Small intestine (tissue), 16 donors: ENCODE results near the gene RBM43. TPM values are rescaled to one million over a fixed set of nuclear protein-coding genes. Genes with fewer than 3 reads are reported as not detected.
A peak's percentile ranks its signal among the peaks of the same experiment; 100 is the strongest.
"Not testable (repeated sequence)": the region's sequence is repeated elsewhere in the genome, so short reads cannot be mapped to it uniquely, and the experiment has no call there.

Experiments used
- DNase-seq, 2 donors: peaks; one replicate each; pipeline versions ENCODE4 v3.0.0 to v3.0.0-alpha.2; 2013
- FAIRE-seq: peaks from 2 replicates; lab custom pipeline; 2012; peaks lifted over from hg19 to GRCh38; lab: Jason Lieb, UNC
- H3K27ac ChIP-seq, 3 donors: one replicate each; pipeline ENCODE4 v1.5.1; 2013; ENCODE audit warnings: low read length in 2 of 3, mild to moderate bottlenecking in 2 of 3, control low read depth in 1 of 3, inconsistent platforms in 1 of 3, low read depth in 1 of 3, moderate library complexity in 1 of 3
- H3K27me3 ChIP-seq, 3 donors: one replicate each; pipeline ENCODE4 v1.6.1; 2013; ENCODE audit warnings: low read length in 3 of 3, inconsistent platforms in 1 of 3; ENCODE audit not compliant: control insufficient read depth in 3 of 3, insufficient read depth in 3 of 3
- H3K36me3 ChIP-seq, 3 donors: one replicate each; pipeline ENCODE4 v1.6.1; 2013; ENCODE audit warnings: low read length in 3 of 3, inconsistent platforms in 1 of 3, low read depth in 1 of 3, mild to moderate bottlenecking in 1 of 3, moderate library complexity in 1 of 3; ENCODE audit not compliant: control insufficient read depth in 3 of 3, insufficient read depth in 2 of 3
- H3K4me1 ChIP-seq, 3 donors: one replicate each; pipeline ENCODE4 v1.6.1; 2013; ENCODE audit warnings: low read length in 2 of 3, inconsistent platforms in 1 of 3, low read depth in 1 of 3, mild to moderate bottlenecking in 1 of 3, moderate library complexity in 1 of 3; ENCODE audit not compliant: control insufficient read depth in 3 of 3, insufficient read depth in 2 of 3
- H3K4me3 ChIP-seq, 3 donors: one replicate each; pipeline ENCODE4 v1.5.1; 2013; ENCODE audit warnings: low read length in 3 of 3, control low read depth in 1 of 3, inconsistent platforms in 1 of 3, low read depth in 1 of 3, mild to moderate bottlenecking in 1 of 3, moderate library complexity in 1 of 3
- H3K9me3 ChIP-seq, 2 donors: one replicate each; pipeline ENCODE4 v1.6.1; 2013; ENCODE audit warnings: low read depth in 1 of 2, low read length in 1 of 2; ENCODE audit not compliant: control insufficient read depth in 2 of 2, insufficient read depth in 1 of 2
- WGBS, 3 donors: extraction: QIAGEN DNeasy Blood & Tissue Kit; methylation state at CpG; one replicate each; pipeline ENCODE4 v1.1.7; 2013; 5-methylcytosine and 5-hydroxymethylcytosine counted together
- long read RNA-seq, 10 donors: transcript quantifications; one replicate each; lab custom pipeline, GENCODE V29; 2026
- polyA plus RNA-seq, 4 donors: library from polyadenylated mRNA; stranded (reverse) in 3 of 4; unstranded in 1 of 4; fragments of 200-250 nt in 3 of 4; fragments of 120-200 nt in 1 of 4; gene quantifications; one replicate each; pipeline versions ENCODE4 v1.2.1 to v1.2.3, GENCODE V29; 2013
- donor health status: healthy with polysubstance abuse.
- donor health status: control.
- donor health status: control.
- donor health status: Bipolar disorder and iron deficiency.
- donor health status: healthy.

Gene RBM43
- polyA plus RNA-seq, result 1 to 10 TPM in 3 of 4 donors, under 1 TPM in 1; 0.81 to 4.0 (median 2.2) TPM
- long read RNA-seq, donor 1, result 0 reads
- long read RNA-seq, donor 2, result 0 reads
- long read RNA-seq, donor 3, result 0 reads
- long read RNA-seq, donor 4, result 0 reads
- long read RNA-seq, donor 5, full-length matches to known transcripts, result 1 of 1 reads
- long read RNA-seq, donor 5, partial matches to known transcripts, result 0 of 1 reads
- long read RNA-seq, donor 5, other reads (novel, unspliced or antisense), result 0 of 1 reads
- long read RNA-seq, donor 6, result 0 reads
- long read RNA-seq, donor 7, result 0 reads
- long read RNA-seq, donor 8, result 0 reads
- long read RNA-seq, donor 9, result 0 reads
- long read RNA-seq, donor 10, full-length matches to known transcripts, result 4 of 4 reads
- long read RNA-seq, donor 10, partial matches to known transcripts, result 0 of 4 reads
- long read RNA-seq, donor 10, other reads (novel, unspliced or antisense), result 0 of 4 reads

DNA sequence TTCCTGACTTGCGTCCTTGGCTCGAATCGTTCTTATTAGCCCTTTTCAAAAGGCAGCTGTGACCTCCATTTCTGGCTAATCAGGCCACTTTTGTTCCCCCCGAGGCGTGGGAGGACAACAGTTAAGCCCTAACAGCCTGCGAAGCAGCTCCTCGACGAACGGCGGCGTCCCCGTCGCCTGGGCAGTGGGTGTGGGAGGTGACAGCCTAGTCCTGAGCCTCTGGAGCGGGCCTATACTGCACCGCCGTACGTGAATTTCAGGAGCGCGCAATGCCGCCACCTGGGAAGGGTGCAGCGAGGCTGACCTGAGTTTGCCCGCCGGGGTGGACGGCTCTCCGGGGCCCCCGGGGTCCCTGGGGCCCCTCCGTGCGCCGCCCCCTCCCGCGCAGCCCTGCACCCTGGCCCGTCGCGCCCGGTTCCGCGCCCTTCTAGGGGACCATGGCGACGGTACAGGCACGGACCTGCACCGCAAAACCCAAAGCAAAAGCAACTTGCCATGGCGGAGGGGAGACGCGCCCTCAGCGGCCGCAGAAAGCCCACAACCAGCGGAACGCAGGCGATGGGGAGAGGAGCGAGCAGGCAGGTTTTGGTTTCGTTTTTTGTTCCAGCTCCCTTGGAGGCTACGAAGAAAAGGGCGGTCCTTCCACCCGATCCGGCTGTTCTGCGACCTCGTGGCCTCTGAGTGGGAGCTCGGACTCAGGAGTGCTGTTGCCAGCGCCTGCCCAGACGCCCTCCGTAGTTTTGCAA, at the start of gene RBM43:
Gene RBM43 (minus strand): TSS at position 633 of the 746 bp plus-strand sequence. CDS start 136 bp downstream, at position 497.
- DNase-seq (peak; percentile 85 to 88), FAIRE-seq (no peak)
- Histone ChIP-seq H3K27ac (peak within 1 kb of the TSS; percentile 93 to 98 (median 95)), H3K9me3 (no peaks in the 10 kb centered on the region), H3K36me3 (no peaks in the 10 kb centered on the region), H3K27me3 (no peaks in the 10 kb centered on the region), H3K4me3 (peak within 1 kb of the TSS; percentile 43 to 93 (median 74)), H3K4me1 (peaks cover 0 to 7% (median 0%) of the 10 kb centered on the region in 3 donors)
- 0% methylated on average over 55 to 61 of the region's 61 CpGs for WGBS, 3 donors

DNA sequence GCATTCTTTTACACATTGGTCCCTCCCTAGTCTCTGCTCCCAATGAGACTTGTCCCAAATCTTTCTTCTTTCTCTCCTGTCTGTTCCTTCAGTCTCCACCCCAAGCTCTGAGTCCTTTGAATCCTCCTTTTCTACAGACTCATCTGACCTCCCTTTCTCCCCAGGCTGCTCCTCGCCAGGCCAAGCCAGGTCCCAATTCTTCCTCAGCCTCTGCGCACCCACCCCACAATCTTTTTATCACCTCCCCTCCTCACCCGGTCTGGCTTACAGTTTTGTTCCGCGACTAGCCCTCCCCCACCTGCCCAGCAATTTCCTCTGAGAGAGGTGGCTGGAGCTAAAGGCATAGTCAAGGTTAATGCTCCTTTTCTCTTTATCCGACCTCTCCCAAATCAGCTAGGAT, 48.6 kb upstream of the RBM43 start:
- not testable (repeated sequence) for H3K27ac ChIP-seq, FAIRE-seq, H3K27me3 ChIP-seq, H3K4me3 ChIP-seq, H3K4me1 ChIP-seq, H3K36me3 ChIP-seq, DNase-seq, H3K9me3 ChIP-seq
- WGBS, 3 donors, result 90 to 92% (median 91%) methylated on average over 6 of the region's 6 CpGs

DNA sequence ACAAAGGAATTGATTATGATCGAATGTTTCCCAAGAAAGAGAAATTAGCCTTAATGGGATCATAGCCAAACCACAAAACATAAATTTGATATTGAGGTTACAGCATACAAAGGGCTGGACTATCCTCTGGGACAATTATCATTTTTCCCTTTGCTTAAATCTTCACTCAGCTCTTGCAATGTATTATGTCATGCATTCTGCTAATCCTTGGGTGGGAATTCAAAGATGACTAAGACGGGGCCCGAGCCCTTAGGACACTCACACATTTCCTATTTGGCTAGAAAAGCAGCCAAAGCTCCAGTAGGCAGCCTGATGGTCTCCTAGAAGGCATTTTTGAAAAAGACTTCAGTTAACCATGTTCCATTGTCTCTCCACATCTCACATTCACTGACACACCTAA, 45.0 kb upstream of the RBM43 start:
- 71 to 77% (median 74%) methylated on average over 3 of the region's 3 CpGs for WGBS, 3 donors
- no peak for FAIRE-seq
- no peaks in the 10 kb centered on the region for H3K9me3 ChIP-seq
- no peak for DNase-seq
- no peak overlapping the region for H3K4me3 ChIP-seq
- no peaks in the 10 kb centered on the region for H3K36me3 ChIP-seq
- no peak overlapping the region for H3K27ac ChIP-seq
- no peaks in the 10 kb centered on the region for H3K27me3 ChIP-seq
- H3K4me1 ChIP-seq, result no peaks in the 10 kb centered on the region

DNA sequence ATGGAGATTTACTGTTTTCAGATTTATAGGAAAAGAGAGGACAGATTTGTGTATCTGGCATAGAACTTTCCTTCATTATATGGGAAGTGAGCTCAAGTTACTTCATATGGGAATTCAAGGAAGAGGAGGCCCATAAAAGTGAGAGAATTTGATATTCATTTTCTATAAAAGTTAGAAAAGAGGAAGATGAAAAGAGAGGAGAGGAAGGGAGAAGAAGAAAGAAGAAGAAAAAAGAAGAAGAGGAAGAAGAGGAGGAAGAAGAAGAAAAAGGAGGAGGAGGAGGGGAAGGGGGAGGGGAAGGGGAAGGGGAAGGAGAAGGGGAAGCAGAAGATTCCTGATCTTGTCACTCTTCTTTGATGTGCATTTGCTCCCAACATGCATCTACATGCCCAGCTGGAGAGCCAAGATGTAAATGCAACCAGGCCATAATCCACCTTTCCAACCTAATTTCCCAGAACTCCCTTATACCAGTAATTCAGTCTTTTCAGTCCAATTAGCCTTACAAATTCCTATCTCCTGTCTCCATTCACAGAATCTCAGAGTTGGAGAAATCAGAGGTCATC, 43.5 kb upstream of the RBM43 start:
- FAIRE-seq (no peak), DNase-seq (no peak)
- Histone ChIP-seq H3K4me3 (no peak overlapping the region), H3K36me3 (no peaks in the 10 kb centered on the region), H3K9me3 (no peaks in the 10 kb centered on the region), H3K27ac (no peak overlapping the region), H3K4me1 (no peaks in the 10 kb centered on the region), H3K27me3 (peaks cover 0 to 3% (median 0%) of the 10 kb centered on the region in 3 donors)

DNA sequence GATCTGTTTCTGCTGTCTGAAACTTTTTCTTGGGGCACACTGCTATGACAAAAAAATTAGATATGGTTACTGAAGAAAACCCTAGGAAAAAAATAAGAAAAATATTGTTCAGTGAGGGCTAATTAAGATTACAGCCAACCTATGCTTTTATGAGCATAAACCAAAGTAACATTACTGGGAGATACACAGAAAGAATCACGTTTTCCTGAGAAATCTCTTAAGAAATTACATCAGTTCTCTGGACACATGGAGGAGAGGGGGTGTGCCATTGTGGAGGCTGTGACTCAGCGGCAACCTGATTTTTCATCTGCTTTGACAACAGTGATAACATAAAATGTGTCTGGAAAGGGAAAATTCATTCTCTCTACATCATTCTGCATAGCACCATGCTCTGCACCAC, 41.2 kb upstream of the RBM43 start:
- no peak overlapping the region for H3K27ac ChIP-seq
- H3K36me3 ChIP-seq, result no peaks in the 10 kb centered on the region
- H3K4me3 ChIP-seq, result no peak overlapping the region
- 59 to 68% (median 63%) methylated on average over 2 of the region's 2 CpGs for WGBS, 3 donors
- DNase-seq, result no peak
- H3K27me3 ChIP-seq, result peaks cover 0 to 3% (median 0%) of the 10 kb centered on the region in 3 donors
- no peak for FAIRE-seq
- no peaks in the 10 kb centered on the region for H3K9me3 ChIP-seq
- no peaks in the 10 kb centered on the region for H3K4me1 ChIP-seq

DNA sequence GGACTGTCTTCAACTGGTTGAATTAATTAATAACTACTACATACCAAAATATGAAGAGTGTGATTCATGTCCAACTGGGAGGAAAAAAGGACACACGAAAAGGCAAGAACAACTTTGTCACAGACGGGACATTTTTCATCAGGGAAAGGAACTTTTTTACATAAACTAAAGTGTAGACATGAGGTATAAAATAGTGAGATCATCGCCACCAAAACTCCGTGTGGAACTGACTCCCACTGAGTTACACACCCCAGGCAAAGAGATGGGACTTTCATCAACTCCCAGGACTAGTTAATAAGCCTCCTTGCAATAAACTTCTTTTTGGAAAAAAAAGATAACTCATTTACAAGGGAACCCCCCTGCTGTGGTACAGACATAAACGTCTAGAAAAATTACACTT, 40.7 kb upstream of the RBM43 start:
- WGBS, 3 donors, result 66 to 82% (median 73%) methylated on average over 5 of the region's 5 CpGs

DNA sequence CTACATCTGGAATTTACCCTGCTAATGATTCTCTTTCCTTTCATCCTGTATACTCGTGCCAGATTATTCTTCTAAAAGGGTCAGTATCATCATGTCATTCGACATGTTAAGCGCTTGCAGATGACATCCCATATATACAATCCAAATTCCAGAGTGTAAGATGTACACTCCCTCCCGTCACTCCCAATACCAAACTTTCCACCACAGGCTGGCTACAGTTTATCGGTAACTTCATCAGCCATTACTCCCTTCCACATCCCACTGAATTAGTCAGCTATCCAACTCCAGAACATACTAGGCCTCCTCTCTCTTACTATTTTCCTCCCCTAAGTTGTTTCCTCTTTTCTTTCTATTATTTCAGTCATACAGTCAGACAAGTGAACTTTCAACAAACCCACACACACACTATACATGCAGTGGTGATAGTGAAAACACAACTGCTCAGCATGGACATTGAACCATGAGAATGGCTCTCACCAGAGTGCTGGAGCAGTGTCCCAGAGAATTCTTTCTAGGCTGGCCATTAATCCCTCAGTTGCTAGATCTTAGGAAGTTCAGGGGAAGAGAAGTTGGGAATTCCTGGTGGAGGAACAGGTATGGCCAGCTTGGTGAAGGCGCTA, 38.4 kb upstream of the RBM43 start:
- Histone ChIP-seq H3K27me3 (peaks cover 0 to 3% (median 0%) of the 10 kb centered on the region in 3 donors), H3K27ac (no peak overlapping the region), H3K9me3 (peaks cover 0 to 2% of the 10 kb centered on the region in 2 donors), H3K36me3 (no peaks in the 10 kb centered on the region), H3K4me1 (no peaks in the 10 kb centered on the region), H3K4me3 (no peak overlapping the region)
- WGBS, 3 donors, result 79 to 88% (median 85%) methylated on average over 6 of the region's 6 CpGs
- DNase-seq (no peak), FAIRE-seq (no peak)

More for the DNA sequence above, 40.7 kb upstream of the RBM43 start:
- H3K36me3 ChIP-seq, result no peaks in the 10 kb centered on the region
- no peak for FAIRE-seq
- no peak overlapping the region for H3K27ac ChIP-seq
- H3K4me1 ChIP-seq, result no peaks in the 10 kb centered on the region
- H3K27me3 ChIP-seq, result peaks cover 0 to 3% (median 0%) of the 10 kb centered on the region in 3 donors
- no peak for DNase-seq
- H3K9me3 ChIP-seq, result no peaks in the 10 kb centered on the region
- no peak overlapping the region for H3K4me3 ChIP-seq

DNA sequence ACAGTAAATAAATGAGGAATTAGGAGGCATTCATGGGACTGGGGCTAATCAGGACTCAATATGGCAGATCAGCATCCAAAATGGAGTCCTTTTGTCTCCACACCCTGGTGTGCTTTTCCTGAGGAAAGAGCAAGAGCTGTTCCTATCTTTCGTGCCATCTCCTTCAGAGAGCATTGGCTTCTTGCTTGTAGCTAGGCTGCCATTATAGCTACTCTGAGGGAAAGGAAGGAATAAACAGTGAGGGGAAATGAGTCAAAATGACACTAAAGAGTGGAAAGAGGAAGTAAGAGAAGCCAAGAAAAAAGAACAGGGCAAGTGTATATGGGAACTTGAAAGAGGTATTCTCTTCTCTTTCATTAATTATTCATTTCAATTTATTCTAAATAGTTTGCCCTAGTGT, 36.2 kb upstream of the RBM43 start:
- DNase-seq (no peak), FAIRE-seq (no peak)
- no peak overlapping the region for H3K4me3 ChIP-seq
- H3K9me3 ChIP-seq, result peaks cover 0 to 2% of the 10 kb centered on the region in 2 donors
- 5 to 68% (median 62%) methylated on average over 1 of the region's 1 CpG for WGBS, 3 donors
- no peak overlapping the region for H3K27ac ChIP-seq
- H3K36me3 ChIP-seq, result no peaks in the 10 kb centered on the region
- no peaks in the 10 kb centered on the region for H3K4me1 ChIP-seq
- H3K27me3 ChIP-seq, result peaks cover 0 to 3% (median 0%) of the 10 kb centered on the region in 3 donors
